ENCODE data around the gene TADA3. TPM values are rescaled to one million over a fixed set of nuclear protein-coding genes. Genes with fewer than 3 reads are reported as not detected.

Gene TADA3
- total RNA-seq, 1 donor from 2014 or later, result 54.7 TPM

DNA sequence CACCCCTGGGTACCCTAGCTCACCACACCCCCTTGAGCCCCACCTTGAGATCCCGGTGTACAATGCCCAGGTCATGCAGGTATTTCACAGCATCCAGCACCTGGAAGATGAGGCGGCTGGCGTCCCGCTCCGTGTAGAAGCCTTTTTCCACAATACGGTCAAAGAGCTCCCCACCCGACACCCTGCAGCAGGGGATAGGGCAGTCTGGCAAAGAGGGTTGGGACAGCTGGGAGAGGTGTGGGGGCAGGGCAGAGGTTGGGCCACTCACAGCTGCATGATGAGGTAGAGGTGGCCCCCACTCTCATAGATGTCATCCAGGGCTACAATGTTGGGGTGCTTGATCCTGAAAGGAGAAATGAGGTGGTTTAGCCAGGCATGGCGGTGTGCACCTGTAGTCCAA, 29.4 kb downstream of the TADA3 start:
- DNase-seq (ENCODE audit: low read depth), result no peak
- TF ChIP-seq, protein P1, sequence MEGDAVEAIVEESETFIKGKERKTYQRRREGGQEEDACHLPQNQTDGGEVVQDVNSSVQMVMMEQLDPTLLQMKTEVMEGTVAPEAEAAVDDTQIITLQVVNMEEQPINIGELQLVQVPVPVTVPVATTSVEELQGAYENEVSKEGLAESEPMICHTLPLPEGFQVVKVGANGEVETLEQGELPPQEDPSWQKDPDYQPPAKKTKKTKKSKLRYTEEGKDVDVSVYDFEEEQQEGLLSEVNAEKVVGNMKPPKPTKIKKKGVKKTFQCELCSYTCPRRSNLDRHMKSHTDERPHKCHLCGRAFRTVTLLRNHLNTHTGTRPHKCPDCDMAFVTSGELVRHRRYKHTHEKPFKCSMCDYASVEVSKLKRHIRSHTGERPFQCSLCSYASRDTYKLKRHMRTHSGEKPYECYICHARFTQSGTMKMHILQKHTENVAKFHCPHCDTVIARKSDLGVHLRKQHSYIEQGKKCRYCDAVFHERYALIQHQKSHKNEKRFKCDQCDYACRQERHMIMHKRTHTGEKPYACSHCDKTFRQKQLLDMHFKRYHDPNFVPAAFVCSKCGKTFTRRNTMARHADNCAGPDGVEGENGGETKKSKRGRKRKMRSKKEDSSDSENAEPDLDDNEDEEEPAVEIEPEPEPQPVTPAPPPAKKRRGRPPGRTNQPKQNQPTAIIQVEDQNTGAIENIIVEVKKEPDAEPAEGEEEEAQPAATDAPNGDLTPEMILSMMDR (conservative IDR thresholded peaks at IDR 0.05; ENCODE audit: low read depth, low read length), result no peak
- no peak overlapping the region for H3K4me3 ChIP-seq (ENCODE audit: low read depth, low read length)

DNA sequence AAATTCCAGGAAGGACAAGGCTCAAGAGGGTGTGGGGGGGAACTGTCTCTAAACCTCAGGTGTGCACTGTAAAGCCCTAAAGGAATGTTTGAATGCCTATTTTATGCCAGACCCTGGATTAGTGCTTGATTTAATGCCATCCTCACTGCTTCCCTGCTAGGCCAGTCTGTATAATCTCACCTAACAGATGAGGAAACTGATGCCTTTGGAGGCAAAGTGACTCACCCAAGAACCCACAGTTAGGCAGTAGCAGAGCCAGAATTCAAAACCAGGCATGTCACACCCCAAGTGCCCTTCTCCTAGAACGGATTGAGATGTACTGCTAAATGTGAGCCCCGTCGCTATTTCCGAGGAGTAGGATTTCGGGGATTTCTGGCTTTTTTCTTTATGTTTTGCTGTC, 30.4 kb downstream of the TADA3 start:
- H3K4me3 ChIP-seq (ENCODE audit: low read depth, low read length), result no peak overlapping the region
- TF ChIP-seq, protein P1 (conservative IDR thresholded peaks at IDR 0.05; ENCODE audit: low read depth, low read length), result no peak
- no peak for DNase-seq (ENCODE audit: low read depth)

DNA sequence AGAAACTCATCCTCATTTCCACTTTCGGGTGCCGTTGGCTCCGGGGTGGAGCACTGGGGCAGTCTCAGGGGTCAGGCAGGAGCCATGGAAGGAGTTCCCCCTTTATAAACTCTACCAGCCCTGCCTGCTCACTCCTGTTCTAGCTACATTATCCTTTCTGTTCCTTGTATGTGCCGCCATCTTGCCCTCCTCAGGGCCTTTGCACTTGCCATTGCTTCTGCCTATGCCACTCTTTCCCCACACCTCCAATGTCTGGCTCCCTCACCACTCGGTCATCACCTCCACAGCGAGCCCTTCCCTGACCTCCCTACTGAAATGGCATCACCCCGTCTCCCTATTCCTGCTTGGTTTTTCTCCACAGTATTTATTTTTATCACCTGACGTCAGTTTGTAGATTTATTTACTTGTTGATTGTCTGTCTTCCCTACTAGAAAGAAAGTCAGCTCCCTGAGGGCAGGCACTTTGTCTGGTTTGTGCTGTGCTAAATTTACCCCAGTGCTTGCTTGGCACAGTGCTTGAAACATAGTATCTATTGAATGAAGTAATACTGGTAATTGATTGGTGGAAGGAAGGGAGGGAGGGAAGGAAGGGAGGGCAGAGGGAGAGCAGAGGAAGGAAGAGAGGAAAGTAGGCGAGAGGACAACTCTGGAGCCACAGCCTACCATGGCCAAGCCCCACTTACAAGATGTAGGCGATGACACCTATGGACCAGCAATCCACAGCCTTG, 31.3 kb downstream of the TADA3 start:
- no peak overlapping the region for H3K4me3 ChIP-seq (ENCODE audit: low read depth, low read length)
- no peak for DNase-seq (ENCODE audit: low read depth)
- TF ChIP-seq, protein P1 (conservative IDR thresholded peaks at IDR 0.05; ENCODE audit: low read depth, low read length), result no peak

DNA sequence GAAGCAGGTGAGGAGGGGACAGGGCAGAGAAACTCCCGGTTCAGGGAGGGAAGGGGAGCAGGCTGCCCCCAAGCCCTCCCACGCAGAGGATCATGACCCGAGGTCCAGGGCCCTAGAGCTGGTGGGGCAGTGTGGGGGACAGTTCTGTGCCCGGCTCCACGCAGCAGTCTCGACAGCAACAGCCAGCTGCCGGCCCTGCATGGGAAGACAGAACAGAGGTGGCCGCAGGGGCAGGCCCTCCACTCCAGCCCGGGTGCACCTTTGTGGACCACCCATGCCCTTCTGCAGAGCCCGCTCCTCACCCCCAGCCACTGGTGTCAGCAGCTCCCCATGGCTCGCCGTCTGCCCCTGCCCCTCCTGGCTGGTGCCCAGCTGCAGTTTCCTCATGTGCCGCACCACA, 34.8 kb downstream of the TADA3 start:
- TF ChIP-seq, protein P1 (conservative IDR thresholded peaks at IDR 0.05; ENCODE audit: low read depth, low read length), result no peak

DNA sequence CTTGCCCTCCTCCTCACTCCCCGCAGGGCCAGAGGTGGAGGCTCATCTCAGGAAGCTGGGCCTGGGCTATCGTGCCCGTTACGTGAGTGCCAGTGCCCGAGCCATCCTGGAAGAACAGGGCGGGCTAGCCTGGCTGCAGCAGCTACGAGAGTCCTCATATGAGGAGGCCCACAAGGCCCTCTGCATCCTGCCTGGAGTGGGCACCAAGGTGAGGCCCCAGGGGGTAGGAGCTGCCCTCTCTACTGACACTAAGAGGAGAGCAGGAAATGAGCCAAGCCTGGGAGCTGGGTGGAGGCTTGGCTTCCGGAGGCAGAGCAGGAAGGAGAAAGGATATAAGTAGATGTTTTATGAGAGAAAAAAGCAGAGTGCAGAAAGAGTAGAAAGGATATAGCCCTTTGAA, 37.6 kb downstream of the TADA3 start:
- H3K4me3 ChIP-seq (ENCODE audit: low read depth, low read length), result no peak overlapping the region
- TF ChIP-seq, protein P1 (conservative IDR thresholded peaks at IDR 0.05; ENCODE audit: low read depth, low read length), result no peak
- DNase-seq (ENCODE audit: low read depth), result no peak

More for the DNA sequence above, 34.8 kb downstream of the TADA3 start:
- no peak for DNase-seq (ENCODE audit: low read depth)
- H3K4me3 ChIP-seq (ENCODE audit: low read depth, low read length), result no peak overlapping the region

DNA sequence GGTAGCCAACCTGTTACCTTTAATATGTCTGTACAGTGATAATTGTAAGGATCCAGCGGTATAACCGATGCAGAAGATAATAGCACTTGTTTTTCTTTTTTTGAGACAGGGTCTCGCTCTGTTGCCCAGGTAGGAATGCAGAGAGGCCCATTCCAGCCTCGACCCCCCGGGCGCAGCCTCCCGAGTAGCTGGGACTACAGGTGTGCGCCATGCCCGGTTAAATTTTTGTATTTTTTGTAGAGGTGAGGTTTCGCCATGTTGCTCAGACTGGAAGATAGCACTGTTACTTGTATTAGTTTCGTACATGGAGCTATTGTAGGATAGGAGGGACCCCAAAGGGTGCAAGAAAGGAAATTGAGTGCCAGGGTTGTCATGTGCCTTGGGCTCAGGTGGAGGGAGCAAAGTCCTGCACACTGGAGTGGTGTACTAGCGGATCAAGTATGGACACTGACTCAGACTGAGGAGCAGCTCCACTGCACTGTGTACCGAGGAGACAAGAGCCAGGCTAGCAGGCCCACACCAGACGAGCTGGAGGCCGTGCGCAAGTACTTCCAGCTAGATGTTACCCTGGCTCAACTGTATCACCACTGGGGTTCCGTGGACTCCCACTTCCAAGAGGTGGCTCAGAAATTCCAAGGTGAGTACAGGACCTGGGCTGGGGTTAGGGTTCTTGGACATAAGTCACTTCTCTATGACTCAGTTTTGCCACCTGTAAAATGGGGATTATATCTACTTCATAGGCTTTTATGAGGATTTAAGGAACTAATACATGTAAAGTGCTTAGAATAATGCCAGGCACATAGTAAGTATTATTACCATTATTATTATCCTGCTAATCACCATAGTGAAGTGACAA, 41.5 kb downstream of the TADA3 start:
- peak; percentile 45 for DNase-seq (ENCODE audit: low read depth)

More for the DNA sequence above, 41.5 kb downstream of the TADA3 start:
- H3K4me3 ChIP-seq (ENCODE audit: low read depth, low read length), result peak overlapping the region; percentile 75
- TF ChIP-seq, protein P1 (conservative IDR thresholded peaks at IDR 0.05; ENCODE audit: low read depth, low read length), result no peak
